Hepatocyte (in vitro differentiated cells): Measurements from ENCODE around the gene NCR3LG1.

ENCODE experiments used
- CTCF ChIP-seq: fragments of 200-600 bp; sonication (generic); IDR thresholded peaks from 2 replicates; pipeline ENCODE4 v1.5.1; 2016; ENCODE audit warnings: antibody characterized with exemption, mild to moderate bottlenecking; ENCODE audit not compliant: poor library complexity
- EZH2 ChIP-seq: fragments of 200-600 bp; sonication (generic); IDR thresholded peaks from 2 replicates; pipeline ENCODE4 v1.6.1; 2016; ENCODE audit warnings: antibody characterized with exemption, mild to moderate bottlenecking, borderline replicate concordance
- EZH2phosphoT487 ChIP-seq: fragments of 200-600 bp; sonication (generic); IDR thresholded peaks from one replicate; pipeline ENCODE4 v1.6.1; 2018; ENCODE audit warnings: antibody characterized with exemption, mild to moderate bottlenecking, low read depth, moderate library complexity; ENCODE audit not compliant: unreplicated experiment, severe bottlenecking

GRCh38 chr11:17395978-17396377, 44.4 kb downstream of the NCR3LG1 start:
- TF ChIP-seq CTCF (no peak), EZH2 (no peak), EZH2phosphoT487 (no peak)
